Uterus (tissue), 2 donors: ENCODE data around the gene ASIC4.

Source experiments
- CTCF ChIP-seq, 4 experiments: fragments of 200-600 bp in 2 of 4; fragments of 450-650 bp in 2 of 4; sonication (generic) in 2 of 4; IDR thresholded peaks; one replicate each; pipeline ENCODE4 v1.5.1; 2016 to 2019; ENCODE audit warnings: antibody characterized with exemption in 4 of 4, mild to moderate bottlenecking in 2 of 4, moderate library complexity in 1 of 4
- POLR2A ChIP-seq, 2 donors: fragments of 450-650 bp; IDR thresholded peaks; one replicate each; pipeline ENCODE4 v1.6.1; 2016; ENCODE audit warnings: antibody characterized with exemption in 2 of 2, mild to moderate bottlenecking in 1 of 2, moderate library complexity in 1 of 2

- TF ChIP-seq CTCF (IDR thresholded peaks at IDR 0.05) (no peak), POLR2A (IDR thresholded peaks at IDR 0.05) (no peak)
Measured at GRCh38 chr2:219508971-219509779, 5.1 kb upstream of the ASIC4 start.
